GM23338 (cell line): ENCODE results near the gene BHLHE23. TPM values are rescaled to one million over a fixed set of nuclear protein-coding genes. Genes with fewer than 3 reads are reported as not detected.

Experiments
- ATAC-seq: fragments of 200-7000 bp; cut with Tn5 transposase; 3 replicates; pipeline ENCODE4 v1.9.1; 2020
- DNase-seq: peaks from one replicate; pipeline ENCODE4 v3.0.0-alpha.2; 2015; ENCODE audit warnings: low spot score
- H2AFZ ChIP-seq: fragments of 200-600 bp; sonication (generic); 2 replicates; pipeline ENCODE4 v1.8.0; 2016; ENCODE audit warnings: antibody characterized with exemption, mild to moderate bottlenecking, moderate library complexity
- H3F3A ChIP-seq: fragments of 200-600 bp; sonication (generic); replicated peaks from 2 replicates; pipeline ENCODE4 v1.8.0; 2017; ENCODE audit warnings: antibody characterized with exemption, mixed run types, low read depth
- H3K27ac ChIP-seq: fragments of 200-600 bp; sonication (generic); 2 replicates; pipeline ENCODE4 v1.6.1; 2016; ENCODE audit warnings: low read depth
- H3K27me3 ChIP-seq: fragments of 200-600 bp; sonication (generic); 2 replicates; pipeline ENCODE4 v1.8.0; 2016; ENCODE audit warnings: mild to moderate bottlenecking, mixed run types, moderate library complexity; ENCODE audit not compliant: insufficient read depth
- H3K36me3 ChIP-seq: fragments of 200-600 bp; sonication (generic); 2 replicates; pipeline ENCODE4 v1.8.0; 2016; ENCODE audit warnings: mild to moderate bottlenecking; ENCODE audit not compliant: insufficient read depth
- H3K4me1 ChIP-seq: fragments of 200-600 bp; sonication (generic); 2 replicates; pipeline ENCODE4 v1.8.0; 2016; ENCODE audit warnings: mild to moderate bottlenecking, moderate library complexity; ENCODE audit not compliant: insufficient read depth
- H3K4me2 ChIP-seq: fragments of 200-600 bp; sonication (generic); 2 replicates; pipeline ENCODE4 v1.7.1; 2017; ENCODE audit warnings: mixed run types
- H3K4me3 ChIP-seq: fragments of 200-600 bp; sonication (generic); 2 replicates; pipeline ENCODE4 v1.6.1; 2016; ENCODE audit warnings: mixed run types
- H3K79me2 ChIP-seq: fragments of 200-600 bp; sonication (generic); replicated peaks from 2 replicates; pipeline ENCODE4 v1.8.0; 2017; ENCODE audit warnings: mild to moderate bottlenecking; ENCODE audit not compliant: insufficient read depth
- H3K9me2 ChIP-seq: fragments of 200-600 bp; sonication (generic); 2 replicates; pipeline ENCODE4 v1.8.0; 2017; ENCODE audit not compliant: insufficient read depth
- H4K20me1 ChIP-seq: fragments of 200-600 bp; sonication (generic); replicated peaks from 2 replicates; pipeline ENCODE4 v1.8.0; 2017; ENCODE audit warnings: mild to moderate bottlenecking; ENCODE audit not compliant: insufficient read depth
- H3K27ac Mint-ChIP-seq: 2 replicates; pipeline ENCODE4 v1.8.0; 2020; ENCODE audit warnings: inconsistent platforms, mild to moderate bottlenecking, moderate library complexity, mixed read lengths
- H3K27me3 Mint-ChIP-seq: 3 replicates; pipeline ENCODE4 v1.8.0; 2022; ENCODE audit warnings: low read depth, mild to moderate bottlenecking, moderate library complexity, mixed read lengths, inconsistent platforms; ENCODE audit not compliant: insufficient read depth, poor library complexity
- H3K36me3 Mint-ChIP-seq: 3 replicates; pipeline ENCODE4 v1.8.0; 2021; ENCODE audit warnings: low read depth, mild to moderate bottlenecking, inconsistent platforms, moderate library complexity, mixed read lengths
- H3K4me1 Mint-ChIP-seq: 3 replicates; pipeline ENCODE4 v1.8.0; 2020; ENCODE audit warnings: mild to moderate bottlenecking, inconsistent platforms, mixed read lengths
- H3K4me3 Mint-ChIP-seq: 3 replicates; pipeline ENCODE4 v1.8.0; 2021; ENCODE audit warnings: moderate library complexity, mild to moderate bottlenecking, inconsistent platforms, mixed read lengths
- H3K9me3 Mint-ChIP-seq: 3 replicates; pipeline ENCODE4 v1.8.0; 2020; ENCODE audit warnings: moderate library complexity, mild to moderate bottlenecking, inconsistent platforms, mixed read lengths
- ETS1 ChIP-seq: IDR thresholded peaks from 2 replicates; pipeline ENCODE4 v1.6.1; 2016; ENCODE audit warnings: antibody characterized with exemption
- EZH2 ChIP-seq: fragments of 200-600 bp; sonication (generic); IDR thresholded peaks from one replicate; pipeline ENCODE4 v1.8.0; 2017; ENCODE audit warnings: antibody characterized with exemption, mild to moderate bottlenecking, low read depth; ENCODE audit not compliant: unreplicated experiment
- EZH2phosphoT487 ChIP-seq: fragments of 200-600 bp; sonication (generic); IDR thresholded peaks from one replicate; pipeline ENCODE4 v1.8.1; 2018; ENCODE audit warnings: antibody characterized with exemption; ENCODE audit not compliant: unreplicated experiment
- JUNB ChIP-seq: IDR thresholded peaks from one replicate; pipeline ENCODE4 v1.6.1; 2016; ENCODE audit warnings: antibody characterized with exemption; ENCODE audit not compliant: unreplicated experiment
- NANOG ChIP-seq: IDR thresholded peaks from 2 replicates; pipeline ENCODE4 v1.6.1; 2016; ENCODE audit warnings: antibody characterized with exemption, borderline replicate concordance
- POLR2AphosphoS5 ChIP-seq: IDR thresholded peaks from 2 replicates; pipeline ENCODE4 v1.6.1; 2016; ENCODE audit warnings: antibody characterized with exemption, low read depth
- STAT1 ChIP-seq: IDR thresholded peaks from one replicate; pipeline ENCODE4 v1.6.1; 2016; ENCODE audit warnings: antibody characterized with exemption; ENCODE audit not compliant: unreplicated experiment
- ZNF114 ChIP-seq: fragments of 250-450 bp; sonication (Bioruptor Pico); IDR thresholded peaks from 2 replicates; pipeline ENCODE4 v1.5.0; 2020; ENCODE audit warnings: mild to moderate bottlenecking, moderate library complexity
- ZNF331 ChIP-seq: fragments of 250-450 bp; sonication (Bioruptor Pico); IDR thresholded peaks from 2 replicates; pipeline ENCODE4 v1.5.0; 2020; ENCODE audit warnings: low read depth, mild to moderate bottlenecking, moderate library complexity
- polyA plus RNA-seq: library from polyadenylated mRNA; unstranded; fragments of >200 nt; fragmentation: Nextera tagmentation; extraction: Ambion mirVana; gene quantifications from 2 replicates; pipeline ENCODE4 v1.2.1, GENCODE V29; 2016
- total RNA-seq: library from RNA; depleted of rRNA; stranded (reverse); fragments of >200 nt; shearing (Covaris generic); gene quantifications from 2 replicates; pipeline ENCODE4 v1.2.3, GENCODE V29; 2014
- TF ChIP-seq, protein P1 (sequence below): IDR thresholded peaks from one replicate; pipeline ENCODE4 v1.6.1; 2018; ENCODE audit warnings: antibody characterized with exemption; ENCODE audit not compliant: unreplicated experiment
- TF ChIP-seq, protein P2 (sequence below), 2 experiments: fragments of 200-600 bp in 1 of 2; sonication (generic) in 1 of 2; conservative IDR thresholded peaks; 2 replicates each; pipeline versions ENCODE4 v1.5.1 to v1.6.1; 2016 to 2017; ENCODE audit warnings: antibody characterized with exemption in 2 of 2, low read depth in 2 of 2, mild to moderate bottlenecking in 2 of 2, moderate library complexity in 1 of 2

Gene BHLHE23
- total and polyA plus RNA-seq, 2 experiments from 2014 or later = 0.52 to 5.0 TPM

DNA sequence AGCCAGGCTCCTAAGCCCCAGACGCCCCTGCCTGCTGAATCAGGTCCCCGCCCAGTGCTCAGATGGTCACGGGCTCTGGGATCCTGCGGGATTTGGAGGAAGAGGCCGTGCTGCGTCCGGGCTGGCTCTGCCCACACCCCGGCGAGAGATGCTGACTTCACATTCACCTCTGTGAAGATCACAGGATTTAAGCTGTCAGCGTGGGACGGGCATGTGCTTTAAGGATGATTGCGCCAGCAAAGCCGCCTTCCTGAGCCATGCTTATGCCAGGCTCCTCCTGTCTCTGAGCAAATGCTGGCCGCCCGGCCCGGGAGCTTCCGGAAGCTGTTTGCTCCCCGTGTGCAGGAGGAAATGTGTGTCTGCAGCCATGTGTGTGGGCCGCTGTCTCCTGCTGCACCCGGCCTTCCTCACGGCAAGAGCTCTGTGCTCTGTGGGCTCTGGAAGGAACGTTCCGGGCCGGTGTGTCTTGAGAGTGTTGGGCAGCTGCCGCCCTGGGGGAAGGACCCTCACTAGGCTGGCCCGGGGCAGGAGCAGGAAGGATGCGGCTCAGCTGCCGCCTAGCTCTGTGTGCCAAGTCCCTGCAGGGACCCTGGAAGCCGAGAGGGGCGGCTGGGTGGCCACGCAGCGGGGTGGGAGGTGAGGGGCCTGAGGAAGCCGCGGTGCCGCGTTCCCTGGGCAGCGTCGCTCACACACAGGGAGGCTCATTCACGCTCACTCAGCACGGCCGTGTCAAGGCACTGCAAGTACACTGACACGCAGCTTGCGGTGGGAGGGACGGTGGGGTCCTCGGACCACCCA is 19.0 kb upstream of the BHLHE23 start (continued):
- TF ChIP-seq, protein P1, sequence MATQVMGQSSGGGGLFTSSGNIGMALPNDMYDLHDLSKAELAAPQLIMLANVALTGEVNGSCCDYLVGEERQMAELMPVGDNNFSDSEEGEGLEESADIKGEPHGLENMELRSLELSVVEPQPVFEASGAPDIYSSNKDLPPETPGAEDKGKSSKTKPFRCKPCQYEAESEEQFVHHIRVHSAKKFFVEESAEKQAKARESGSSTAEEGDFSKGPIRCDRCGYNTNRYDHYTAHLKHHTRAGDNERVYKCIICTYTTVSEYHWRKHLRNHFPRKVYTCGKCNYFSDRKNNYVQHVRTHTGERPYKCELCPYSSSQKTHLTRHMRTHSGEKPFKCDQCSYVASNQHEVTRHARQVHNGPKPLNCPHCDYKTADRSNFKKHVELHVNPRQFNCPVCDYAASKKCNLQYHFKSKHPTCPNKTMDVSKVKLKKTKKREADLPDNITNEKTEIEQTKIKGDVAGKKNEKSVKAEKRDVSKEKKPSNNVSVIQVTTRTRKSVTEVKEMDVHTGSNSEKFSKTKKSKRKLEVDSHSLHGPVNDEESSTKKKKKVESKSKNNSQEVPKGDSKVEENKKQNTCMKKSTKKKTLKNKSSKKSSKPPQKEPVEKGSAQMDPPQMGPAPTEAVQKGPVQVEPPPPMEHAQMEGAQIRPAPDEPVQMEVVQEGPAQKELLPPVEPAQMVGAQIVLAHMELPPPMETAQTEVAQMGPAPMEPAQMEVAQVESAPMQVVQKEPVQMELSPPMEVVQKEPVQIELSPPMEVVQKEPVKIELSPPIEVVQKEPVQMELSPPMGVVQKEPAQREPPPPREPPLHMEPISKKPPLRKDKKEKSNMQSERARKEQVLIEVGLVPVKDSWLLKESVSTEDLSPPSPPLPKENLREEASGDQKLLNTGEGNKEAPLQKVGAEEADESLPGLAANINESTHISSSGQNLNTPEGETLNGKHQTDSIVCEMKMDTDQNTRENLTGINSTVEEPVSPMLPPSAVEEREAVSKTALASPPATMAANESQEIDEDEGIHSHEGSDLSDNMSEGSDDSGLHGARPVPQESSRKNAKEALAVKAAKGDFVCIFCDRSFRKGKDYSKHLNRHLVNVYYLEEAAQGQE = no peak
- TF ChIP-seq JUNB (no peak), STAT1 (no peak)

DNA sequence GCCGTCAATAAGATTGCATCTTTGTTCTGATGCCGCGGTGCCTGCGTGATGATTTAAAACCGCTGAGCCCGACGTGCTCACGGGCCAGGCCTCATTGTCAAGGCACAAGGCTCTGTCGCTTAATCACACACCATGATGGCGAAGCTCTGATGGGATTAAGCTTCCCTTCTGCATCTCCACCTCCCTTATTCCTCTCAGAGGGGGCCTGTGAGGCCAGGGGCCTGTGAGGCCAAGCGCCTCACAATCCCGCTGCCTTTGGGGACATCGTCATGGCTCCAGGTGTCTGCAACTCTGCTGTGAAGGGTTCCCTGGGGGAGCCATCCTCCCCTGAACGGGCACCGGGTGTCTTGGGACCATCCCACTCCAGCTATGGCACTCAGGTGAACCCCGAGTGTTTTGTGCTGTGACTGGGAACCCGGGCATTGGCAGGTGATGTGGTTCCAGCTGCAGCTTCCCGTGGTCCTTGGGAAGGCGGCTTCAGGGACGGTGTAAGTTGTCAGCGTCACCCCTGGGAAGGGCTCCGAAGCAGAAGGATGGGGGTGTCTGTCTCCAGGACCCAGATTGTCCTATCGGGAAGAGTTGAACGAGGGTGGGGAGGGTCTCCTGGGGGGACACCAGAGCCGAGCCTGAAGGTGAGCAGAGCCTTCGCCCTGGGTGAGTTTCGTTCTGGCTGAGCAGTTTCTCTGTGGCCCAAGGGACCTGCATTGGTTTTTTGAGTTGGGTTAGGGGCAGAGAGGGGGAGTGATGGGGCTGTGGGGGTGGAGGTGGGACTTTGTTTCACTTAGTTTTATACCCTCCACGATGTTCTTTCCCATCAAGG is 18.0 kb upstream of the BHLHE23 start:
- no peaks in the 10 kb centered on the region for H3K36me3 ChIP-seq
- no peak overlapping the region for H2AFZ ChIP-seq
- no peaks in the 10 kb centered on the region for H3K27me3 ChIP-seq
- Mint-ChIP-seq H3K36me3 (peaks cover 5% of the 10 kb centered on the region), H3K4me3 (no peak overlapping the region), H3K9me3 (peaks cover 10% of the 10 kb centered on the region), H3K27me3 (peaks cover 28% of the 10 kb centered on the region), H3K4me1 (peaks cover 24% of the 10 kb centered on the region), H3K27ac (no peak overlapping the region)
- no peak for TF ChIP-seq ZNF114 (CRISPR knock-in tag)
- no peak for TF ChIP-seq ETS1
- TF ChIP-seq JUNB = no peak
- TF ChIP-seq EZH2phosphoT487 = no peak
- TF ChIP-seq, protein P2, sequence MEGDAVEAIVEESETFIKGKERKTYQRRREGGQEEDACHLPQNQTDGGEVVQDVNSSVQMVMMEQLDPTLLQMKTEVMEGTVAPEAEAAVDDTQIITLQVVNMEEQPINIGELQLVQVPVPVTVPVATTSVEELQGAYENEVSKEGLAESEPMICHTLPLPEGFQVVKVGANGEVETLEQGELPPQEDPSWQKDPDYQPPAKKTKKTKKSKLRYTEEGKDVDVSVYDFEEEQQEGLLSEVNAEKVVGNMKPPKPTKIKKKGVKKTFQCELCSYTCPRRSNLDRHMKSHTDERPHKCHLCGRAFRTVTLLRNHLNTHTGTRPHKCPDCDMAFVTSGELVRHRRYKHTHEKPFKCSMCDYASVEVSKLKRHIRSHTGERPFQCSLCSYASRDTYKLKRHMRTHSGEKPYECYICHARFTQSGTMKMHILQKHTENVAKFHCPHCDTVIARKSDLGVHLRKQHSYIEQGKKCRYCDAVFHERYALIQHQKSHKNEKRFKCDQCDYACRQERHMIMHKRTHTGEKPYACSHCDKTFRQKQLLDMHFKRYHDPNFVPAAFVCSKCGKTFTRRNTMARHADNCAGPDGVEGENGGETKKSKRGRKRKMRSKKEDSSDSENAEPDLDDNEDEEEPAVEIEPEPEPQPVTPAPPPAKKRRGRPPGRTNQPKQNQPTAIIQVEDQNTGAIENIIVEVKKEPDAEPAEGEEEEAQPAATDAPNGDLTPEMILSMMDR (conservative IDR thresholded peaks at IDR 0.05; ENCODE audit: low read depth in 2 of 2) = no peak
- TF ChIP-seq POLR2AphosphoS5 = no peak
- TF ChIP-seq ZNF331 (CRISPR knock-in tag) = no peak
- TF ChIP-seq EZH2 = no peak
- TF ChIP-seq NANOG = no peak
- H3K9me2 ChIP-seq = no peaks in the 10 kb centered on the region
- H3K4me1 ChIP-seq = peaks cover 20% of the 10 kb centered on the region
- H3K79me2 ChIP-seq = no peaks in the 10 kb centered on the region
- H3K4me2 ChIP-seq = no peak overlapping the region
- H4K20me1 ChIP-seq = no peaks in the 10 kb centered on the region
- ATAC-seq (no peak), DNase-seq (peak; percentile 1)
- peaks cover 17% of the 10 kb centered on the region for H3F3A ChIP-seq
- H3K27ac ChIP-seq = no peak overlapping the region; the same call in 1 of the 2 replicates
- no peak overlapping the region for H3K4me3 ChIP-seq
